IPS-18a (cell line): ENCODE data around the gene RTN4.

ENCODE experiments used
- H3K27ac ChIP-seq: one replicate; pipeline ENCODE4 v1.5.1; 2013; ENCODE audit warnings: low read length
- H3K27me3 ChIP-seq: one replicate; pipeline ENCODE4 v1.6.1; 2013; ENCODE audit warnings: mild to moderate bottlenecking, low read length; ENCODE audit not compliant: control insufficient read depth, insufficient read depth
- H3K36me3 ChIP-seq: one replicate; pipeline ENCODE4 v1.6.1; 2013; ENCODE audit warnings: low read depth, low read length; ENCODE audit not compliant: control insufficient read depth
- H3K4me1 ChIP-seq: one replicate; pipeline ENCODE4 v1.6.1; 2013; ENCODE audit warnings: low read depth, low read length; ENCODE audit not compliant: control insufficient read depth
- H3K4me3 ChIP-seq: one replicate; pipeline ENCODE4 v1.5.1; 2013; ENCODE audit warnings: low read length
- H3K9ac ChIP-seq: one replicate; pipeline ENCODE4 v1.6.1; 2013; ENCODE audit warnings: mild to moderate bottlenecking, low read length, moderate library complexity
- H3K9me3 ChIP-seq: one replicate; pipeline ENCODE4 v1.6.1; 2013; ENCODE audit warnings: low read depth, low read length; ENCODE audit not compliant: control insufficient read depth

Gene RTN4

GRCh38 chr2:54941248-54941984 lies 108.8 kb downstream of the RTN4 start:
- Histone ChIP-seq H3K4me1 (no peaks in the 10 kb centered on the region), H3K9ac (no peak overlapping the region), H3K9me3 (no peaks in the 10 kb centered on the region), H3K36me3 (no peaks in the 10 kb centered on the region), H3K27me3 (no peaks in the 10 kb centered on the region), H3K4me3 (no peak overlapping the region), H3K27ac (no peak overlapping the region)

- Histone ChIP-seq H3K27ac (no peak overlapping the region), H3K9ac (no peak overlapping the region), H3K36me3 (no peaks in the 10 kb centered on the region), H3K9me3 (no peaks in the 10 kb centered on the region), H3K4me3 (no peak overlapping the region), H3K27me3 (no peaks in the 10 kb centered on the region), H3K4me1 (no peaks in the 10 kb centered on the region)
These were observed 109.5 kb downstream of the RTN4 start for GRCh38 chr2:54940723-54941122.

- Histone ChIP-seq H3K27me3 (no peaks in the 10 kb centered on the region), H3K4me1 (no peaks in the 10 kb centered on the region), H3K9me3 (no peaks in the 10 kb centered on the region), H3K4me3 (no peak overlapping the region), H3K9ac (no peak overlapping the region), H3K36me3 (no peaks in the 10 kb centered on the region), H3K27ac (no peak overlapping the region)
These were observed 110.7 kb downstream of the RTN4 start for GRCh38 chr2:54939446-54940118.

- Histone ChIP-seq H3K9ac (no peak overlapping the region), H3K36me3 (no peaks in the 10 kb centered on the region), H3K9me3 (no peaks in the 10 kb centered on the region), H3K27me3 (no peaks in the 10 kb centered on the region), H3K4me3 (no peak overlapping the region), H3K4me1 (no peaks in the 10 kb centered on the region), H3K27ac (no peak overlapping the region)
These were observed 113.5 kb downstream of the RTN4 start for GRCh38 chr2:54936766-54937165.

- no peak overlapping the region for H3K27ac ChIP-seq
- no peaks in the 10 kb centered on the region for H3K27me3 ChIP-seq
- no peaks in the 10 kb centered on the region for H3K9me3 ChIP-seq
- H3K36me3 ChIP-seq = no peaks in the 10 kb centered on the region
- H3K4me1 ChIP-seq = no peaks in the 10 kb centered on the region
- no peak overlapping the region for H3K4me3 ChIP-seq
- no peak overlapping the region for H3K9ac ChIP-seq
These were observed 114.9 kb downstream of the RTN4 start for GRCh38 chr2:54935389-54935788.

- H3K9me3 ChIP-seq = no peaks in the 10 kb centered on the region
- no peaks in the 10 kb centered on the region for H3K4me1 ChIP-seq
- H3K9ac ChIP-seq = no peak overlapping the region
- no peaks in the 10 kb centered on the region for H3K27me3 ChIP-seq
- H3K4me3 ChIP-seq = no peak overlapping the region
- no peak overlapping the region for H3K27ac ChIP-seq
- no peaks in the 10 kb centered on the region for H3K36me3 ChIP-seq
These were observed 118.8 kb downstream of the RTN4 start for GRCh38 chr2:54931473-54931872.

- no peaks in the 10 kb centered on the region for H3K27me3 ChIP-seq
- H3K4me3 ChIP-seq = no peak overlapping the region
- no peaks in the 10 kb centered on the region for H3K4me1 ChIP-seq
- H3K36me3 ChIP-seq = no peaks in the 10 kb centered on the region
- no peak overlapping the region for H3K27ac ChIP-seq
- no peaks in the 10 kb centered on the region for H3K9me3 ChIP-seq
- no peak overlapping the region for H3K9ac ChIP-seq
These were observed 121.5 kb downstream of the RTN4 start for GRCh38 chr2:54928719-54929118.

GRCh38 chr2:54927751-54928615 lies 122.3 kb downstream of the RTN4 start:
- no peaks in the 10 kb centered on the region for H3K4me1 ChIP-seq
- no peak overlapping the region for H3K4me3 ChIP-seq
- no peaks in the 10 kb centered on the region for H3K9me3 ChIP-seq
- no peak overlapping the region for H3K27ac ChIP-seq
- no peak overlapping the region for H3K9ac ChIP-seq
- no peaks in the 10 kb centered on the region for H3K27me3 ChIP-seq
- no peaks in the 10 kb centered on the region for H3K36me3 ChIP-seq

- no peaks in the 10 kb centered on the region for H3K27me3 ChIP-seq
- no peaks in the 10 kb centered on the region for H3K4me1 ChIP-seq
- H3K36me3 ChIP-seq = no peaks in the 10 kb centered on the region
These were observed 123.0 kb downstream of the RTN4 start for GRCh38 chr2:54927085-54927750.

GRCh38 chr2:54925022-54925421 lies 125.2 kb downstream of the RTN4 start:
- Histone ChIP-seq H3K4me1 (no peaks in the 10 kb centered on the region), H3K9me3 (no peaks in the 10 kb centered on the region), H3K4me3 (no peak overlapping the region), H3K9ac (no peak overlapping the region), H3K27ac (no peak overlapping the region), H3K36me3 (no peaks in the 10 kb centered on the region), H3K27me3 (no peaks in the 10 kb centered on the region)

More at GRCh38 chr2:54927085-54927750, 123.0 kb downstream of the RTN4 start:
- no peak overlapping the region for H3K9ac ChIP-seq
- no peak overlapping the region for H3K4me3 ChIP-seq
- no peak overlapping the region for H3K27ac ChIP-seq
- H3K9me3 ChIP-seq = no peaks in the 10 kb centered on the region

- Histone ChIP-seq H3K27me3 (no peaks in the 10 kb centered on the region), H3K9ac (no peak overlapping the region), H3K27ac (no peak overlapping the region), H3K9me3 (no peaks in the 10 kb centered on the region), H3K4me1 (no peaks in the 10 kb centered on the region), H3K36me3 (no peaks in the 10 kb centered on the region), H3K4me3 (no peak overlapping the region)
These were observed 126.1 kb downstream of the RTN4 start for GRCh38 chr2:54924121-54924520.
